Stimulated activated CD8-positive, alpha-beta memory T cell treated with anti-CD3 and anti-CD28 coated beads, Interleukin-15, amount 100 ng/mL, for 48 hours (primary cell): Measurements from ENCODE around the gene TEX29.

Source experiments
- DNase-seq, 2 donors: peaks; one replicate each; pipeline ENCODE4 v3.0.0-alpha.2; 2020; ENCODE audit warnings: low read depth in 2 of 2

Gene TEX29

DNA sequence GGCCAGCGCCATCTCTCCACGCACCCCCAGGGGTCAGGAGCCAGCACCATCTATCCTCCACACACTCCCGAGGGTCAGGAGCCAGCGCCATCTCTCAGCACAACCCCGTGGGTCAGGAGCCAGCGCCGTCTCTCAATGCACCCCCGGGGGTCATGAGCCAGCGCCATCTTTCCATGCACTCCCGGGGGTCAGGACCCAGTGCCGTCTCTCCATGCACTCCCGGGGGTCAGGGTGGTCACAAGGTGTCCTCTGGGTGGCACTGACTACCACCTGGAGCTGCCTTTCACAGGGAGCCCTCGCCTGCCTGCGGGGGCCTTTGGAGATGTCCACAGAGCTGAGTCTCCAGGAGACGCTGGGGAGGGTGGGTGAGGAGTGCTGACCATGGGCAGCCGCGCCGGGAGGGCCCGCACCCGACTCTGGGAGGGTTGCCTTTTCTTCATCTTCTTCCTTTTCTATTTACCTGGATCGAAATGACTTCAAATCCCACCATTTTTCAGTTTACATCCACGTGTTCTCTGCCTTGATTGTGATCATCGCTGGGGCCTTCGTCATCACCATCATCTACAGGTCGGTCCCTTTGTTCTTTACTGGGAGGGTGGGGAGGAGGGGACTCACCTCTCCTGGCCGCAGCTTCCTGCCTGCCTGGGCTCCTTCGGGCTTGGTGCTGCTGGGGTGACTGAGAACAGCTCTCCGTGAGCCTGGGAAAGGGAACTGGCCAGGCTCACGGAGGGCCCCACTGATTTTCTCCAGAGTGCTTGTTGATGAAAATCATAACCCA, 19.1 kb downstream of the TEX29 start:
- no peak for DNase-seq

DNA sequence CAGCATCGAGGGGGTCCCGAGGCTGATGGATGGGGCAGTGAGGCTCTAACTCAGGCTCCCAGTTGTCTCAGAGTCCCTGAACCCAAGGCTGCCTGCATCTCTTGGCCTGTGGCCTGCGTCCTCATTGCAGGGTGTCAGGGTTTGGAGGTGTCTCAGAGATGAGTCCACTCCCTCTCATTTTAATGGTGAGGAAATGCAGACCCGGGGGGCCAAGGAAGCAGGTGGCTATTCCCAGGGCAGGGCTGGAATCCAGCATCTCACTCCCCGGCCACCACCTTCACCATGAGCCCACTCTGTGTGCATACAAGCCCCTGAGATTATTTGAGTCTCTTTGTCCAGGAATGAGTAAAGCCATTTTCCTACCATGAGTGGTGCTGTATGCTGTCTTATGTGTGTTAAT, 21.4 kb downstream of the TEX29 start:
- no peak for DNase-seq

DNA sequence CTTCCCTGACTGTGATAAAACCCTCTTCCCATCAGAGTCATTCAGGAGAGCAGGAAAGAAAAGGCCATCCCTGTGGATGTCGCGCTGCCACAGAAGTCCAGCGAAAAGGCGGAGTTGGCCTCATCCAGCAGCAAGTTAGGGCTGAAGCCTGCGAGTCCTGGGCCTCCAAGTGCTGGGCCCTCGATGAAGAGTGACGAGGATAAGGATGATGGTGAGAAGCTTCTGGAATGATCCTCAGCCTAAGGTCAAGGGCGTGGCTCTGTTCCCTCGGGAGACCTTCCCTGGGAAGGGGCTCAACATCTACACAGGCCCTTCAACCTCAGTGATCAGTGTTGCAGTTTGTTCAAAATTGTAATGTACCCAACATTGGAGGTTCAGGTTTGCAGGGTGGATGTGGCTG, 22.3 kb downstream of the TEX29 start:
- DNase-seq: no peak

DNA sequence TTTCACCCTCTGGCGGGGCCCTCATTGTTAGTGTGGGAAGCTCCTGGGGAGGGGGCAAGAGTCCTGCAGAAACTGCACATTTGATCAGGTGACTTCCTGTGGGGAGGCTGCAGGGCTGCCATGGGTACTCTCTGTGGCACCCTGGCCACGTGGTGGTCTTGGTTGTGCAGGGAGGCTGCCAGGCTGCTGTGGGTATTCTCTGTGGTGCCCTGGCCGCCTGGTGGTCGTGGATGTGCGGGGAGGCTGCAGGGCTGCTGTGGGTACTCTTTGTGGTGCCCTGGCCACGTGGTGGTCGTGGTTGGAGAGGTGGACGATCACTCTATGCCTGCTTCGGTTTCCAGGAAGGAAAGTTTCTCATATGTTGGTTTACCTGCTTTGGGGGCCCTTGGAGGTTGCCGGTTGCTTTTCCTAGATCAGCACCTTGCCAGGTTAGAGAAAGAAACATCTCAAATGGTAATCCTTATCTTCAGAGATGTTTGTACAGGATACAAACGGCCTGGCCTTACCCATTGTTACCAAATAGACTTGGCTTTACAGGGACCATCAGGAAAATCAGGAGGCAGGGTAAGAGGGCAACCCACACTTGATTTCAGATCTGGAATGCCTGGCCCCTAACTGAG, 22.9 kb downstream of the TEX29 start:
- no peak for DNase-seq

DNA sequence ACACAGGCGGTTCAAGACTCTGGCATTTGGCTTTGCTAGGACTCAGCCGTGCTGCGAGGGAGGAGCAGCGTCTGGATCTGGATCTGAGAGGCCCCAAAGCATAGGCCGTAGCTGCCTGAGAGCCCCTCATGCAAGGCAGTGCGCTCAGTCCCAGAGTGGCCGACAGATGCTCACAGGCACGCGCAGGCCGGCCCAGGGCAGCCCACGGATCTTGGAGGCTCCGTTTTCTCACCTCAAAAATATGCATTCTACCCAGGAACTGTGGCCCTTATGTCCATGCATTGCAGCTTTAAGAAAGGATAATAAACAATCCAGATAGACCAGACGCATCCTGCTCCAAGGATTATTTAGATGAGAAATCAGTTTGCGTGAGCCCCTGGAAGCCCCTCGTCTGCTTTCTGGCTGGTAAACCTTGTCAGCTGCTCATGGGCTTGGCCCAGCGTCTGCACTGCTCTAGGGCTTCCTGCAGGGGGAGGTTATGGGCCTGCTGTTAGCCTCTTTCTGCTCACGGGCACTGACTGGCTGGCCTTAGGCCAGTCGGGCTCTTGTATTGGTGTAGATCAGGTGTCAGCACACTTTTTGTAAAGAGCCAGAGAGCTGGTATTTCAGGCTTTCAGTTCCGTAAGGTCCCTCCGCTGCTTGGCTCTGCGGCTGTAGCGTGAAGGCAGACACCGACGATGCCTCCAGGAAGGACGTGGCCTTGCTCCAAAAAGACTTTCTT, 24.2 kb downstream of the TEX29 start:
- no peak for DNase-seq

DNA sequence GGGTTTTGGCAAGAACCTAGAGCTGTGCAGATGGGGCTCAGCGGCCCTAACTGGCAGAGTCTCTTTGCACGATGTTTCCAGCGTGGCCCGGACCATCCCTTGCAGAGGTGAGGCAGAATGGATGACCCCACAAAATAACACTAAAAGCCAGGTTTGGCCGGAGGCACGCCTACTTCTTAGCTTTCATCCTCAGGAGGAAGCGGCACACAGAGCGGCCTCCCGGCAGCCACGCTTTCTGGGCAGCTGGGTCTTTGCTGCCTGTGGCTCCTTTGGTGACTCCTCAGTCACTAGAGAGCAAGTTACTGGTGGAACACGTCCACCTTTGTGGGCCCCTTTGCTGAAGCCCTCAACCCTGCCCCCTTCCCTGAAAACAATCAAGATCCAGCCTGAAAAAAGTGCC, 25.2 kb downstream of the TEX29 start:
- no peak for DNase-seq

DNA sequence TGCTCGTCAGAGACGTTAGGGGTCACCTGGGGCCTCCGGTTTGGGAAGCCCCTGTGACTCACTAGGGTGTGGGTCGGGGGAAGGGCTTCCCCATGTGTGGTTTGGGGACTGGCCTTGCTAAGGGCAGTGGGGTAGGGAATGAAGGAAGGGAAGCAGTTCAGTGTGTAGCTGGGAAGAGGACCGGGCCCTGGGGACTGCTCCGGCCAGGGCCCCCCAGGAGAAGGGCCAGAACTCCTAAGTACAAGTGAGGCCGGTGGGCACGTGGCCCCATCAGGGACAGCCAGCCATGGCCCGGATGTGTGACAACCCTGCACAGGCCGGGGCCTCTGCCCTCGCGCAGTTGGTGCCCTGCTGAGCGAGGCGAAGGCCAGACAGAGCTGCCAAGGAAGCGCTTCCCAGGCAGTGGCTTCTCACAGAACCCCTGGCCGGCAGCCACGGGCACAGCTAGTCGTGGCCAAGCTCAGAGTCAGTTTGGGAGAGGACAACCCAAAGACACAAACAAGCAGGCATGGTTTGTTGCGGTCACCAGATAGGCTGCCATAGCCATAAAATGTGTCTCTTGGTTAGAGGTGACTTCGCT, 25.7 kb downstream of the TEX29 start:
- no peak for DNase-seq

DNA sequence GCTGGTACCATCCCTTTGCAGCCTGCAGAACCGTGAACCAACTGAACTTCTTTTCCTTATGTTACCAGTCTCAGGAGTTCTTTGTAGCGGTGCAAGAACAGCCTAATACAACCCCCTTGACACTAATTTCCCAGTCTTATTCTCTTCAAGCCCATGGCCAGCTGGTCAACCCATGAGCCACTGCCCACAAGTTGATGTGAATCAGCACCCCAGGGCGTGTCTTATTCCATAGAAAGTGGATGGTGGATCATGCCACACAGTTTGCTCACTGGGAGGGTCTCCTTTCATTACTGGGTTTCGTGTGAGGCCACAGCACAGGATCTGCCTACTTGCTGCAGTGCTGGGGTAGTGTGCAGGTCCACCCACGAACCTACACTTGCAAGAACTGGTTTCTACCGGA, 27.0 kb downstream of the TEX29 start:
- no peak for DNase-seq

DNA sequence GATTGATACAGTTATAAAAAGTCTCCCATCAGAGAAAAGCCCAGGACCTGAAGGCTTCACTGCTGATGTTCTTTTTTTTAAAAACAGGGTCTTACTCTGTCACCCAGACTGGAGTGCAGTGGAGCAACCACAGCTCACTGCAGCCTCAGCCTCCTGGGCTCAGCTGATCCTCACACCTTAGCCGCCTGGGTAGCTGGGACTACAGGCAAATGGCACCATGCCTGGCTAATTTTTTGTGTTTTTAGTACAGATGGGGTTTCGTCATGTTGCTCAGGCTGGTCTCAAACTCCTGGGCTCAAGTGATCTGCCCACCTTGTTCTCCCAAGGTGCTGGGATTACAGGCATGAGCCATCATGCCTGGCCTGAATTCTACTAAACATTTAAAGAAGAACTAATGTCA, 33.1 kb downstream of the TEX29 start:
- no peak for DNase-seq

DNA sequence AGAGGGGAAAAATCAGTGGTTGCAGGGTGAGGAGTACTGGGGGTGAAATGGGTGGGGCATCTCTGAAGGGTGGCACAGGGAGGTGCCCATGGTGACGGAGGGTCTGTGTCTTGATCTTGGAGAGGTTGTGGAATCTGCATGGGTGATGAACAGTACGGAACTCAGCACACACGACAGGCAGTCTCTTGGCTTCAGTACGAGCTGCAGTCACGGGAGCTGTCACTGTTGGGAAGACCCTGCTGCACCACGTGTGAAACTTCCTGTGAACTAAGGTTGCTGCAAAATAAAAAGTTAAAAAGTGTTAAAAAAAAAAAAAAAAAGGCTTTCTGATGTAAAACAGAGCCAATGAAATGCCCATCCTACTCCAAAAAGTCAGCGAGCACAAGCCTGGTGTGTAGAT, 34.3 kb downstream of the TEX29 start:
- no peak for DNase-seq

DNA sequence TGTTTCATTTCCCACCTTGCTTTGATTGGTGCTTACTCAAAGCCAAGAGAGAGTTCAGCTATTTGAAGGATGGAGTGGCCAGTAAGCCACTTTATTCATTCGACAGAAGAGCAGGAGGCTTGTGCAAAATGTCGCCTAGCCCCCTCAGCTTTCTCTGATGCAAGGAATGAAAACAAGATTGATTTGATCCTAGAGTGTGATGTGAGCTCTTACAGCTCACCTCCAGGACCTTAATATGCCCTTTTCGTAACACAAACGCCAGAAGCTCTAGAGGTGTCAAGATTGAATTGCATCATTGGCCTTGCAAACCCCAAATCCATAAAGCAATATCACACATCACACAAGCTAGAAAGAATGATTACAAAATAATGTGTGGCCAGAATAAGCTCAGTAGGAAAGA, 36.4 kb downstream of the TEX29 start:
- DNase-seq: no peak

DNA sequence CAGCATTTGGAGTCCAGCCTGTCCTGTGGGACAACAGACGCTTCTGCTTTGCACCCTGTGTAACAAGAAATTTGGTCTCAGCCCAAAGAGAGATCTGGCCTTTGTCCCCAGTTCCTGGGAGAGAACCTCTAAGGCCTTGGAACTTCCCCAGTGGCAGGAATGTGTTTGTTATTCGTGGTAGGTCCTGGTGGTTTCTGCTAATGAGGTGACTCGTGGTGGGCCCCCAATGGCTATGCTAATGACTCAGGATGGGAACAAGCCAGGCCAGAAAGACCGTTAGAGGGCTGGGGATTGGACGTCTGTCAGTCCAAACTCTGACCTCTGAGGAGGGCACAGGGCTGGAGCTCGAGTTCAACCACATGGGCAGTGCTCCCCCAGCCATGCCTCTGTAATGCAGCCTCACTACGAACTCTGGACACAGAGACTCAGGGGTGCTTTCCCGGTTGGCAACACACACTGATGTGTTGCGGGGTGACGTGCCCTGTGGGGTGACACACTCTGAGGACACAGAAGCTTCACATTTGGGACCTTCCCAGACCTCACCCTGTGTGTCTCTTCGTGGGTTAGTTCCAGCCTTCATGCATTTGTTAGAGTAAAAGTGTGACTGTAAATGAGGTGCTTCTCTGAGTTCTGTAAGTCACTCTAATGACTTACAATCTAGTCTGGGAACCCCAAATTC, 38.9 kb downstream of the TEX29 start:
- DNase-seq: no peak

DNA sequence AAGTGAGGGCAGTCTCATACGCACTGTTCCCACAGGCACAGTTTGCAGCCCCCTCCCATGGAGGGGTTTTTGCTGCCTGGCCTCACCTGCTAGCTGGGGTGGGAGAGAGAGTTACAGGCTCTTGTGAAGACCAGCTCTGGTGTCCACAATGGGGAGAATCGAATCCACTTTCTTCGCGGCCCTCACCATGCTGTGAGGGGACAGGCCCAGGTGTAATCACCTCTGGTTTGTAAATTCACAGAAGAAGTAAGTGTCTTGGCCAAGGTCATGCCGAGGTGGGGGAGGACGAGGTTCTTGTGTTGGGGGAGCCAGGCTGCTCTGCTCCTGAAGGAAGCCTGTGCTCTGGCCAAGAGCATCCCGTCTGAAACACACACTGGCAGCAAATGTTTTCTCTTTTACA, 39.5 kb downstream of the TEX29 start:
- no peak for DNase-seq

DNA sequence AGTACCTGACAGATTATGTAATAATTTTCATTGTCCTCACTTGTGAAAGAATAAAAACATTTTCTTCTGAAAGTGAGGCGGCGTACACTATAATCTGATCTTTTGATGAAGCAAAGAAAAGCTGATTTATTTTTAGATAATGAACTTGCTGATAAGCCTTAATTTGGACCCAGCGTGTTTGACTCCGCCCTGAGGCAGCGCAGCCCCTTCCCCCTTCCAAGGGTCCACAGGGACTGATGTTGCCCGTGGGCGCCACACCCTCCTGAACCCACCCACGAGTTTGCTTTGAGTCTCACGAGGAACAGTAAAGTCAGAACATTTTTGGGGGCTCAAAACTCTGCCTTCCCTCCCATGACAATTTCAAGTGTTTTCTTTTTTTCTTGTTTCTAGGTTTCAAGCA, 40.0 kb downstream of the TEX29 start:
- DNase-seq: no peak

DNA sequence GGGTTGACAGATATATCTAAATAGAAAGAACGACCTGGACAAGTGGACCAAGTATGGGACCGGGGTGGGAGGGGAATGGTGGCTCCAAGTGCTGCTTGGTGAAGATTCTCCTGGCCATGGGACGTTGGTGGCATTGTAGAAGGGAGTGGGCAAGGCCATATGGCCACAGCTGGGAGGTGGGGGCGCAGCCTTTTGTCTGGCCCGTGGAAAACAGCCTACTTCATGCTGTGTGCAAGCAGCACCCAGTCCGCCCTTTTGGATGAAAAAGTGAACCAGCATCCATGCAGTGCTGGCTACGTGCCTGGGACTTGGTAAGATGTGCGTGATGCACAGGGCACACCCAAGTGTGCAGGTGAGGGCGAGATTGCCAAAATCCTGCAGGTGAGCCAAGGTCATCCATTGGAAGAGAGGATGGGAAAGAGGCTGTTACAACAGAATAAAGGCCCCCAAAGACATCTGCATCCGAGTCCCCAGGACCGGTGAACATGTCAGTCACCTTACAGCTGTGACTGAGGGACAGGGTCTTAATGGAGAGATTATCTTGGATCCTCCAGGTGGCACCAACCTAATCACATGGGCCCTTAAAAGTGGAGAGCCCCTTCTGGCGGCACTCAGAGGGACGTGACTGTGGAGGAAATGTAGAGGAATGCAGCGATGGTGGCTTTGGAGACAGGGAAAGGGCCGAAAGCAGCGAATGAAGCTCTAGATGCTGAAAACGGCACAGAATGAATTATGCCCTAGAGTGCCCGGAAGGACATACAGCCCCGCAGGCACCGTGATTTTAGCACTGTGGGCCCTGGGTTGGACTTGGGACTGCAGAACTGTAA, 40.8 kb downstream of the TEX29 start:
- no peak for DNase-seq

DNA sequence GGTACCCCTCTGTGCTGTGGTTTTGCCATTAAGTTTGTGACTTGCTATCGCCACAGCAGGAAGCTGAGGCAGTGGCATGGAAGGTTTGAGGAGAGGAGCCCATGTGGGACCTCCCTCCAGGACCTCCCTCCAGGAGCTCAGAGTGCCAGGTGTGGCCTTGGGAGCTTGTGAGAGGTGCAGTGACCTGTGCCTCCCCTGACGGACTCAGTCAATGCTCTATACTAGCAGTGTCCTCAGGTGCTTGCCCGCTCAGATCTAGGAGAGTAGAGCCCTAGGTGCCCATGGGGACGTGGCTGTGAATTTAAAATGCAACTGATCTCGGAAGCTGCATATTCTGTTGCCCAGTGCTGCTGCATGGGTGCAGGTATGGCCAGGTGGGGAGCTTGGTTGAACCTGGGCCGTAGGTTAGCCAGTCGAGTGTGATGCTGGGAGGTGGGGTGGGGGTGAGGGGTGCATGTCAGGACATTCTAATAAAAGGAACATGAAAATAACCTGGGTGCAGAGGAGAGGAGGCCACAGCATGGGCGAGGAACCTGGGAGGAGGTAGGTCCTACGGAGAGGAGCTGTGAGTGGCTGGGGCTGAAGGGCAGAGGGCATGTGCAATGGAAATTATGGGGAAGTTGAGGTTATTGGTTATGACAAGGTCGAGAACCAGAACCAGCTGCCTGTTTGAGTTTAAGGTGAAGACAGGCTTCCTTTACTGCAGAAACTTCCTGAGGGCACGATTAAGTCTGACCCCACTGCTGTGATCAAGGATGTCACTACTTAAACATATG, 41.6 kb downstream of the TEX29 start:
- DNase-seq: no peak

DNA sequence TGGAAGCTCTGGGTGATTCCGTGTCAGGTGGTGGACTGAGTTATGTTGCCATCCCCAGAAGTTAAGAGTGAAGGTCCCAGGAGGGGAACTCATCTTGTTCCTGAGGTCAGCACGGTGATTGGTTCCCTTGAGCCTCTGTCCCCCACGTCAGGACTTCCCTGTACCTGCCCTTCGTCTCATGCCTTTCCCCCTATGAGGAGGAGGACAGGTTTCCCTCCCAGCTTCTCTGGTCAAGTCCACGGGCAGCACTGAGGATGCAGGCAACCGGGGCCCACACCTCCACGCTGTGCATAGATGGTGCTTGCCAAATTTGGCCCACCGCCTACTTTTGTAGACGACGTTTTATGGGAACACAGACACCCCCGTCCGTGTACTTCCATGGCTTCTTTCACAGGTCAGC, 42.7 kb downstream of the TEX29 start:
- no peak for DNase-seq

DNA sequence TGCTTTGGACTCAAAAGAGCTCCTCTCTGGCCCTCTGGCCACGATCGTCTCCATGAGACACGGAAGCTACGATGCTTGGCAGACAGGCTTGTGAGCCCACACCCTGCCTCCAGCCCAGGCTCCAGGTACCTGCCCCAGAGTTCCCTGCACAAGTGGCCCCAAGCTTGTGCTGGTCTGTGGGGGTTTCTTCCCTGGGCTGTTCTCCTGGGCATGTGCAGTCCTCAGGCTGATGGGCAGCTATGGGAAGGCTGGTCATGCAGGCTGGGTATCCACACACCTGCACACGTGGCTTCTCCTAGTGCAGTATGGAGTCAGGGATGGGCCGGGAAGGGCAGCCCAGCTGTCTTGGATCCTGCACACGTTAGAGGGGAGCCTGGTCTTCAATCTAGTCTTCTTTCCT, 43.1 kb downstream of the TEX29 start:
- no peak for DNase-seq

DNA sequence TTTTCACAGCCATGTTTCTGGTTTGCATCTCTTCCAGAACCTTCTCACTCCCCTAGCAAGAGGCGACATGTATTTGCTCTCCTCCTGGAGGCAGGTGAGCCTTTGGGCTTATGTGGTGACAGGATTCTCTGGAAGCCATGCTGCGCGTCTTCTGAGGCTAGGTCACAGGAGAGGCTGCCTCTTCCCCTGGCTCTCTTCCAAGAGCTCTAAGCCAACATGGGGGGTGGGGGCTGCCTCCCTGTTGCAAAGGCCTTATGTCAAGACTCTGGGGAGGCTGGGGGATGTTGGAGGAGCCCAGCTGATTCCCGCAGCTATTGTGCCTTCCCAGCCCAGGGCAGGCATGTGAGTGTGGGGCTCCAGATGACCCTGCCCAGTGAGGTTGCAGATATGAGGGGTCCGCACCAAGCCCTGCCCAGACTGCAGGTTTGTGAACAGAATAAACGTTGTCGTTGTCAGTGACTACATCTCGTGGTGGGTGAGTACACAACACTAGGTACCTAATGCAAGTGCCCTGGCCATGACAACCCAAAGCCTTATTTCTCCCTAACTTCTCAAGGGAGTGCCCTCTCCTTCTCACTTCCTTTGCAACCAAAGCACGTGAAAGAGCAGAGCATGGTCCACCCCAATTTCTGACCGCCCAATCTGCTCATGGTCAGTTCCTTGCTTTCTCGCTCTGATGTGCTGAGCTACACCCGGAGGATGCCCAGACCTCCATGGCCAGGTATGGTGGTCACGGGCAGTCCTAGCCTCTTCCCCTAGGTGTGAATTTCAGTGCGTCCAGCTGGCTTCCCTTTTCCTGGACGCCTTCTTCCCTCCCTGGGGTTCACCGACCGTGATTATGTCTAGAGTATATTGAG, 44.9 kb downstream of the TEX29 start:
- DNase-seq: no peak

DNA sequence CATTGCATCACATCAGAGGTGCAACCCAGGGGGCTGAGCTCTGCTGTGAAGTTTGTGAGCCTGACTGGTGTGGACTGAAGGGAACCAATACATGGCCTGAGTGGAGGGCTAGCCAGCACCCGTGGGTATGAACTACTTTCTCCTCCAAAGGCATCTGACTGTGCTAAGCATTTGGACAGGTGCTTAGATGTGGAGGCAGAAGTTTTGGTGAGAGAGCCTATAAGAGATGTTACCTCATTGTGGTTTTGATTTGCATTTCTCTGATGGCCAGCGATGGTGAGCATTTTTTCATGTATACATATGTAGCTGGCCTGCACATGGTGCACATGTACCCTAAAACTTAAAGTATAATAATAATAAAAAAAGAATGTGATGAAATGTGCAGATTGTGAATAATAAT, 46.9 kb downstream of the TEX29 start:
- DNase-seq: no peak
